CD4-positive, alpha-beta T cell treated with Interferon gamma for 1 hour (primary cell): ENCODE results near the gene FREM2.

ENCODE experiments used
- DNase-seq: peaks from one replicate; pipeline ENCODE4 v3.0.0-alpha.2; 2020

FREM2 gene

GRCh38 chr13:38767506-38768265 is 80.8 kb downstream of the FREM2 start:
- DNase-seq: no peak

- no peak for DNase-seq
Observed at GRCh38 chr13:38769526-38769925, 82.6 kb downstream of the FREM2 start.

- no peak for DNase-seq
Observed at GRCh38 chr13:38775085-38775484, 88.2 kb downstream of the FREM2 start.

GRCh38 chr13:38777347-38778119 is 90.7 kb downstream of the FREM2 start:
- no peak for DNase-seq

GRCh38 chr13:38781539-38781938 is 94.7 kb downstream of the FREM2 start:
- no peak for DNase-seq

GRCh38 chr13:38784036-38784880 is 97.4 kb downstream of the FREM2 start:
- DNase-seq: no peak

GRCh38 chr13:38785042-38785441 is 98.2 kb downstream of the FREM2 start:
- DNase-seq: no peak

- no peak for DNase-seq
Observed at GRCh38 chr13:38785490-38785889, 98.6 kb downstream of the FREM2 start.

- no peak for DNase-seq
Observed at GRCh38 chr13:38787550-38787949, 100.7 kb downstream of the FREM2 start.

GRCh38 chr13:38796890-38797289 is 110.0 kb downstream of the FREM2 start:
- DNase-seq: no peak

- no peak for DNase-seq
Observed at GRCh38 chr13:38803531-38803930, 116.7 kb downstream of the FREM2 start.

GRCh38 chr13:38804061-38804460 is 117.2 kb downstream of the FREM2 start:
- DNase-seq: no peak

GRCh38 chr13:38804536-38804935 is 117.7 kb downstream of the FREM2 start:
- DNase-seq: no peak

- no peak for DNase-seq
Observed at GRCh38 chr13:38814331-38814730, 127.5 kb downstream of the FREM2 start.

GRCh38 chr13:38819053-38819452 is 132.2 kb downstream of the FREM2 start:
- no peak for DNase-seq

- DNase-seq: no peak
Observed at GRCh38 chr13:38819596-38819995, 132.7 kb downstream of the FREM2 start.

GRCh38 chr13:38821770-38822551 is 135.1 kb downstream of the FREM2 start:
- DNase-seq: no peak

GRCh38 chr13:38824342-38824741 is 137.5 kb downstream of the FREM2 start:
- no peak for DNase-seq

GRCh38 chr13:38826182-38826813 is 139.4 kb downstream of the FREM2 start:
- no peak for DNase-seq

- DNase-seq: no peak
Observed at GRCh38 chr13:38830442-38831045, 143.7 kb downstream of the FREM2 start.

- DNase-seq: no peak
Observed at GRCh38 chr13:38844581-38844980, 157.7 kb downstream of the FREM2 start.

- no peak for DNase-seq
Observed at GRCh38 chr13:38848360-38848759, 161.5 kb downstream of the FREM2 start.
